Hematopoietic multipotent progenitor cell (in vitro differentiated cells): ENCODE results near the gene PPIF. TPM values are rescaled to one million over a fixed set of nuclear protein-coding genes. Genes with fewer than 3 reads are reported as not detected.

ENCODE experiments used
- DNase-seq, 3 donors: peaks; one replicate each; pipeline ENCODE4 v3.0.0-alpha.2; 2011 to 2015; ENCODE audit warnings: low read depth in 2 of 3, low spot score in 2 of 3
- total RNA-seq: library from RNA; depleted of rRNA; stranded (reverse); fragments of >200 nt; gene quantifications from one replicate; pipeline ENCODE4 v1.2.3, GENCODE V29; 2012

PPIF gene
- total RNA-seq, 1 donor: 38.8 TPM

- no peak for DNase-seq
Measured at GRCh38 chr10:79346388-79347225, 662 bp upstream of the PPIF start.

- DNase-seq: peak; percentile 32 to 73 (median 70)
Measured at GRCh38 chr10:79347894-79348639, 798 bp downstream of the PPIF start.

GRCh38 chr10:79348640-79348988, 1.3 kb downstream of the PPIF start:
- no peak for DNase-seq

GRCh38 chr10:79349072-79349491, 1.8 kb downstream of the PPIF start:
- no peak for DNase-seq

- no peak for DNase-seq
Measured at GRCh38 chr10:79349766-79350406, 2.6 kb downstream of the PPIF start.

GRCh38 chr10:79350407-79351154, 3.3 kb downstream of the PPIF start:
- DNase-seq: no peak

- DNase-seq: no peak
Measured at GRCh38 chr10:79351332-79351731, 4.1 kb downstream of the PPIF start.

GRCh38 chr10:79352035-79352877, 5.0 kb downstream of the PPIF start:
- DNase-seq: no peak

GRCh38 chr10:79353000-79353406, 5.7 kb downstream of the PPIF start:
- DNase-seq: no peak

GRCh38 chr10:79353726-79354125, 6.5 kb downstream of the PPIF start:
- DNase-seq: no peak

- DNase-seq: no peak
Measured at GRCh38 chr10:79354141-79354540, 6.9 kb downstream of the PPIF start.

GRCh38 chr10:79354615-79355014, 7.3 kb downstream of the PPIF start:
- DNase-seq: no peak

- no peak for DNase-seq
Measured at GRCh38 chr10:79355420-79356017, 8.2 kb downstream of the PPIF start.

GRCh38 chr10:79356104-79356503, 8.8 kb downstream of the PPIF start:
- DNase-seq: peak in 2 of 3 donors; percentile 54 to 78

GRCh38 chr10:79357180-79357579, 9.9 kb downstream of the PPIF start:
- DNase-seq: no peak

GRCh38 chr10:79358811-79359210, 11.5 kb downstream of the PPIF start:
- no peak for DNase-seq

GRCh38 chr10:79359816-79360498, 12.7 kb downstream of the PPIF start:
- no peak for DNase-seq

- no peak for DNase-seq
Measured at GRCh38 chr10:79360499-79361342, 13.5 kb downstream of the PPIF start.
